Fibroblast of mammary gland (primary cell): ENCODE measurements around the gene CHCT1.
"Not testable (repeated sequence)": the region's sequence is repeated elsewhere in the genome, so short reads cannot be mapped to it uniquely, and the experiment has no call there.

Source experiments
- DNase-seq: peaks from one replicate; pipeline ENCODE4 v3.0.0-alpha.2; 2010; ENCODE audit warnings: low read depth
- H3K4me3 ChIP-seq: 2 replicates; pipeline ENCODE4 v1.5.1; 2011; ENCODE audit warnings: low read depth, mild to moderate bottlenecking, low read length, moderate library complexity; ENCODE audit not compliant: control insufficient read depth
- TF ChIP-seq, protein P1 (sequence below): conservative IDR thresholded peaks from 2 replicates; pipeline ENCODE4 v1.5.1; 2011; ENCODE audit warnings: low read depth, low read length, inconsistent platforms; ENCODE audit not compliant: control insufficient read depth, insufficient read depth

CHCT1 gene

DNA sequence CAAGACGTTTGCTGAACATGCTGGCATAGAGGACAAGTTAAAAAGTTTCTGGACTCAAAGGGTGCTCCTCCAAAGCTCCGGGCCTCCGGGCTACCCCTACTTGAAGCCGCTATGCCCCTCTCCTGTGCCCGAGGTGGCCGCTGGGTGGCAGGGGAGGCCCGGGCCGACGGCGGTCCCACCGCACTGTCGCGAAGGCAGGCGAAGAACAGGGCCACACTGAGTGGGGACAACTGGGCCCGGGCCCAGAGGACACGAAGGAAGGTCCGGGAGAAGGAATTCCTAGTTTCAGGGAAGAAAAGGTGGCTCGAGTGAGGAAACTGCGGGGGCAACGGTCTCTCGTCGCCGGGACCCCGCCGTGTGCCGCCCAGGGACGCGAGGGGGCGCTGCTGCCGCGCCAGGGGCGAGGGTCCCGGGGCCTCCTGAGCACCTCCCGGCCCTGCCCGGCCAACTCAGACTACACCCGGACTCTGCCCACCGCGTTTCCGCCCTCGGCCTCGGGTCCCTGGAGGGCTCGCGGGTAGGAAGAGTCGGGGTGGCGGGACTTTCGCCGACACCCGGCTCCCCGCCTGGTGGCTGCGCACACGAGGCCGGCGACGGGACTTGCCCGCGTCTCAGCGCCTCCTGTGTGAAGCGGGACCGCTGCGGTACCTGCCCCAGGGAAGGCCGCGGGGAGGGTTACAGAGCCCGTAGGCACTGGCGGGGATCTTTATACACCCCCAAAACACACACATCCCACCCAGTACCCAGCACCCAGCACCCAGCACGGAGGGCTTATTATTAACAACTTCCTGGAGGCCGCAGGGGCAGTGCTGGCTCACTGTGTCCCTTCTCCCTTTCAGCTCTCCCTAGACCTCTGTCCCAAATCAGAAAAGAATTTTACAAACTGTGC, 772 bp upstream of the CHCT1 start:
- peak overlapping the region; percentile 47 for H3K4me3 ChIP-seq
- TF ChIP-seq, protein P1, sequence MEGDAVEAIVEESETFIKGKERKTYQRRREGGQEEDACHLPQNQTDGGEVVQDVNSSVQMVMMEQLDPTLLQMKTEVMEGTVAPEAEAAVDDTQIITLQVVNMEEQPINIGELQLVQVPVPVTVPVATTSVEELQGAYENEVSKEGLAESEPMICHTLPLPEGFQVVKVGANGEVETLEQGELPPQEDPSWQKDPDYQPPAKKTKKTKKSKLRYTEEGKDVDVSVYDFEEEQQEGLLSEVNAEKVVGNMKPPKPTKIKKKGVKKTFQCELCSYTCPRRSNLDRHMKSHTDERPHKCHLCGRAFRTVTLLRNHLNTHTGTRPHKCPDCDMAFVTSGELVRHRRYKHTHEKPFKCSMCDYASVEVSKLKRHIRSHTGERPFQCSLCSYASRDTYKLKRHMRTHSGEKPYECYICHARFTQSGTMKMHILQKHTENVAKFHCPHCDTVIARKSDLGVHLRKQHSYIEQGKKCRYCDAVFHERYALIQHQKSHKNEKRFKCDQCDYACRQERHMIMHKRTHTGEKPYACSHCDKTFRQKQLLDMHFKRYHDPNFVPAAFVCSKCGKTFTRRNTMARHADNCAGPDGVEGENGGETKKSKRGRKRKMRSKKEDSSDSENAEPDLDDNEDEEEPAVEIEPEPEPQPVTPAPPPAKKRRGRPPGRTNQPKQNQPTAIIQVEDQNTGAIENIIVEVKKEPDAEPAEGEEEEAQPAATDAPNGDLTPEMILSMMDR, result peak; percentile 66
- DNase-seq, result peak; percentile 44

DNA sequence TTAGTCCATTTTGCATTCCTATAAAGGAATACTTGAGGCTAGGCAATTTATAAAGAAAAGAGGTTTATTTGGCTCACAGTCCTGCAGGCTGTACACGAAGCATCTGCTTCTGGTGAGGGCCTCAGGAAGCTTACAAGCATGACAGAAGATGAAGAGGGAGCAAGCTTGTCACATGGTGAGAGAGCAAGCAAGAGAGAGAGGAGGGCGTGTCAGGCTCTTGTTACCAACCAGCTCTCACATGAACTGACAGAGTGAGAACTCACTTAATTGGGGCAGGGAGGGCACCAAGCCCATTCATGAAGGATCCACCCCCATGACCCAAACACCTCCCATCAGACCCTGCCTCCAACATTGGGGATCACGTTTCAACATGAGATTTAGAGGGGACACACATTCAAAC, 1.6 kb downstream of the CHCT1 start:
- no peak overlapping the region for H3K4me3 ChIP-seq
- no peak for DNase-seq
- TF ChIP-seq, protein P1, result no peak

DNA sequence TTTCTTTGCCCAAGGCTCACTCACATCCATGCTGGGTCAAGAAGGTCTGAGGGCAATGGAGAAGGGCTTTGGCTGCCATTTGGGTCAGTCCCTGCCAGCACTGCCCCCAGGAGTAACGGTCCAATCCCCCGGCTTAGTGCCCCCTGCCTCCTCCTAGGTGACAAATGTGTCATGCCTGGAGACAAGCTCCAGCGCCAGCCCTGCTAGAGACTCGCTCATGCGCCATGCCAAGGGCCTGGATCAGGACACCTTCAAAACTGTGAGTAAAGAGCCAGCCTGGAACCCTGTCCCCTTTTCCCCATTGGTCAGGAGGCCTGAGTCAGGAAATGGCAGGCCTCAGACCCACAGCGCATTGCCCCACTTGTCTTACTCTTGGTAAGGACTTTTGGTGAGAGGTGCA, 3.3 kb downstream of the CHCT1 start:
- H3K4me3 ChIP-seq, result no peak overlapping the region
- no peak for DNase-seq
- TF ChIP-seq, protein P1, result no peak

DNA sequence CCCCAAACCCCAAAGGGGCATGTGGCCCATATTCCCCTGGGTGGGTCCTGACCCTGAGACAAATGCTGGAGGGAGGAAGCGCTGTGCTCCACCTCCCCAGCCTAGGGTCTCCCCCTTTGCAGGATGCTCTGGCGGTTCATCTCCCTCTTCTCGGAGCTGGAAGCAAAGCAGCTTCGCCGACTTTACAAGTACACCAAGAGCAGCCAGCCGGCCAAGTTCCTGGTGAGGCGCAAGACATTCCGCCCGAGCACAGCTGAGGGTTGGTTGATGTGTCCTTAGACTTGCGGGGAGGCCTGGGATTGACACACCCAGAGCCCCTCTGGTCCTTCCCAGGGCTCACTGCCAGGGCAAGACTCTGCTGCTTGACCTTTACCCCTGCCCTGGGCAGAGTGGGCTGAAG, 4.3 kb downstream of the CHCT1 start:
- no peak for DNase-seq
- no peak overlapping the region for H3K4me3 ChIP-seq
- TF ChIP-seq, protein P1, result no peak

DNA sequence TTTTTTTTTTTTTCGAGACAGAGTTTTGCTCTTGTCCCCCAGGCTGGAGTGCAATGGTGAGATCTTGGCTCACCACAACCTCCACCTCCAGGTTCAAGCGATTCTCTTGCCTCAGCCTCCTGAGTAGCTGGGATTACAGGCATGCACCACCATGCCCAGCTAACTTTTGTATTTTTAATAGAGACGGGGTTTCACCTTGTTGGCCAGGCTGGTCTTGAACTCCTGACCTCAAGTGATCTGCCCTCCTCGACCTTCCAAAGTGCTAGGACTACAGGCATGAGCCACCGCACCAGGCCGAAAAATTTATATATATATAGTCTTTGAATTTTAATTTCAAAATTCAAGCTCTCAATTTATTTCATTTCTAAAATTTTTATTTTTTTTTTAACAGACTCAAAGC, 6.2 kb downstream of the CHCT1 start:
- DNase-seq, H3K4me3 ChIP-seq: not testable (repeated sequence)

DNA sequence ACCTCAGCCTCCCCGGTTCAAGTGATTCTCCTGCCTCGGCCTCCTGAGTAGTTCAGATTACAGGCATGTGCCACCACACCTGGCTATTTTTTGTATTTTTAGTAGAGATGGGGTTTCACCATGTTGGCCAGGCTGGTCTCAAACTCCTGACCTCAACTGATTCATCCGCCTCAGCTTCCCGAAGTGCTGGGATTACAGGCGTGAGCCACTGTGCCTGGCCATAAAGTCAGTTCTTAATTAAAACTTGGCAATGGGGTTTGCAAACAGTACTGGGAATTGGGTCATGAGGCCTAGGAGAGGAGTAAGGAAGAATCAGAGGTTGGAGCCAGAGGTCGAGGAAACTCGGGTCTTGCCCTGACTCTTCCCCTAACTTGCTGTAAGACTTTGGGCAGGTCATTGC, 8.3 kb downstream of the CHCT1 start:
- DNase-seq, result not testable (repeated sequence)

DNA sequence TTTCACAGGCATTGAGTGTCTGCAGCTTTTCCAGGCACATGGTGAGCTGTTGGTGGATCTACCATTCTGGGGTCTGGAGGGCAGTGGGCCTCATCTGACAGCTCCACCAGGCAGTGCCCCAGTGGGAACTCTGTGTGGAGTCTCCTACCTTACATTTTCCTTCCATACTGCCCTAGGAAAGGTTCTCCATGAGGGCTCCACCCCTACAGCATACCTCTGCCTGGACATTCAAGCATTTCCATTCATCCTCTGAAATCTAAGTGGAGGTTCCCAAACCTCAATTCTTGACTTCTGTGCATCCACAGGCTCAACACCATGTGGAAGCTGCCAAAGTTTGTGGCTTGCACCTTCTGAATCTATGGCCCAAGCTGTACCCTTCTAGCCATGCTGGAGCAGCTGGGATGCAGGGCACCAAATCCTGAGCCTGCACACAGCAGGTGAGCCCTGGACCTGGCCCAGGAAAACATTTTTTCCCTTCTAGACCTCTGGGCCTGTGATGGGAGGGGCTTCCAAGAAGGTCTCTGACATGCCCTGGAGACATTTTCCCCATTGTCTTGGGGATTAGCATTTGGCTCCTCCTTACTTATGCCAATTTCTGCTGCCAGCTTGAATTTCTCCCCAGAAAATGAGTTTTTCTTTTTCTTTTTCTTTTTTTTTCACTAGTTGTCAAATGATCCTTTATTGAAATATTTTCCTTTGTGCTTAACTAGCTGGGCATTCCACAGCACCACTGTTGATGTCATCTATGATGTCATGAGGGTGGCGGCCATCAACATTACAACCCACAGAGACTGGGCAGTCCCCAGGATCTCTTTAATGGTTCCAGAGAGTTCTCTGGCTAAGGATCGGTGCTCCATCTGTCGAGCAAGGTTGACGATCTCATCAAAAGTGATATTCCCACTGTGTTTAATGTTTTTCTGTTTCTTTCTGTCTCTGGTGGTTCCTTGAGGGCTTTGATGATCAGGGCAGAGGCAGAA, 11.0 kb downstream of the CHCT1 start:
- H3K4me3 ChIP-seq, DNase-seq: not testable (repeated sequence)

More for the DNA sequence above, 8.3 kb downstream of the CHCT1 start:
- not testable (repeated sequence) for H3K4me3 ChIP-seq
